HepG2 (cell line): Measurements from ENCODE around the gene DLG2. TPM values are rescaled to one million over a fixed set of nuclear protein-coding genes. Genes with fewer than 3 reads are reported as not detected.

Experiments
- ATAC-seq: fragments of 200-7000 bp; cut with Tn5 transposase; 3 replicates; pipeline ENCODE4 v1.9.1; 2020; ENCODE audit warnings: mild to moderate bottlenecking, moderate library complexity
- BruUV-seq: library from RNA; stranded (reverse); fragments of 400-500 nt; replicated peaks from 2 replicates; lab custom pipeline; 2021; lab: Mats Ljungman, UMichigan
- CTCF ChIA-PET: fragments of 300-600 bp; formaldehyde crosslinking; extraction: SDS; loops from one replicate; lab custom pipeline; 2021; ENCODE audit warnings: low total read pairs, inconsistent platforms, low intra/inter-chr PET ratio; lab: Yijun Ruan, JAX
- POLR2A ChIA-PET: fragments of 350-600 bp; sonication (Branson Sonifier 250); formaldehyde crosslinking; loops from one replicate; lab custom pipeline; 2020; ENCODE audit warnings: antibody characterized with exemption, inconsistent platforms; lab: Yijun Ruan, JAX
- DNase-seq: peaks from one replicate; pipeline ENCODE4 v3.0.0-alpha.2; 2015; ENCODE audit warnings: low spot score
- FAIRE-seq: peaks from 3 replicates; lab custom pipeline; 2011; peaks lifted over from hg19 to GRCh38; lab: Jason Lieb, UNC
- H2AFZ ChIP-seq: one replicate; pipeline ENCODE4 v1.6.1; 2011; ENCODE audit warnings: low read length, inconsistent platforms
- H3K27ac ChIP-seq: fragments of 300-600 bp; 3 replicates; pipeline ENCODE4 v1.8.0; 2011; ENCODE audit warnings: mixed run types, mild to moderate bottlenecking, mixed read lengths, low read length, inconsistent platforms; ENCODE audit not compliant: insufficient read depth; ENCODE audit errors: extremely low read length
- H3K27me3 ChIP-seq, 2 experiments: fragments of 200-600 bp in 1 of 2; 2 replicates in 1 of 2; 3 replicates in 1 of 2; pipeline versions ENCODE4 v1.6.0 to v1.8.0; 2011; ENCODE audit warnings: low read length in 2 of 2, mild to moderate bottlenecking in 2 of 2, moderate library complexity in 2 of 2, inconsistent platforms in 1 of 2; ENCODE audit not compliant: insufficient read depth in 2 of 2, control insufficient read depth in 1 of 2
- H3K36me3 ChIP-seq, 2 experiments: fragments of 200-600 bp in 1 of 2; replicated peaks in 1 of 2; 2 replicates in 1 of 2; 3 replicates in 1 of 2; pipeline versions ENCODE4 v1.5.1 to v1.8.0; 2011; ENCODE audit warnings: low read length in 2 of 2, inconsistent platforms in 1 of 2; ENCODE audit not compliant: insufficient read depth in 2 of 2, control insufficient read depth in 1 of 2
- H3K4me1 ChIP-seq: 2 replicates; pipeline ENCODE4 v1.5.1; 2012; ENCODE audit warnings: low read length, inconsistent platforms; ENCODE audit not compliant: insufficient read depth
- H3K4me2 ChIP-seq: 2 replicates; pipeline ENCODE4 v1.6.0; 2011; ENCODE audit warnings: low read depth, low read length, inconsistent platforms
- H3K4me3 ChIP-seq, 3 experiments: fragments of 200-600 bp in 1 of 3; sonication (generic), shearing (Covaris generic) in 1 of 3; replicated peaks in 1 of 3; 2 replicates each; pipeline ENCODE4 v1.5.1; 2011 to 2016; ENCODE audit warnings: low read length in 3 of 3, inconsistent platforms in 2 of 3, low read depth in 2 of 3, mild to moderate bottlenecking in 2 of 3, control low read depth in 1 of 3, mixed read lengths in 1 of 3; ENCODE audit not compliant: insufficient read depth in 1 of 3
- H3K79me2 ChIP-seq: one replicate; pipeline ENCODE4 v1.6.1; 2011; ENCODE audit warnings: low read length, inconsistent platforms; ENCODE audit not compliant: insufficient read depth
- H3K9ac ChIP-seq: 2 replicates; pipeline ENCODE4 v1.6.0; 2011; ENCODE audit warnings: mild to moderate bottlenecking, low read depth, low read length, inconsistent platforms; ENCODE audit not compliant: insufficient read depth
- H3K9me3 ChIP-seq: 2 replicates; pipeline ENCODE4 v1.5.1; 2012; ENCODE audit warnings: mild to moderate bottlenecking, low read length
- H4K20me1 ChIP-seq: 2 replicates; pipeline ENCODE4 v1.6.0; 2011; ENCODE audit warnings: inconsistent platforms, mild to moderate bottlenecking, low read length, moderate library complexity; ENCODE audit not compliant: insufficient read depth
- SKI ChIP-seq: fragments of 450-650 bp; IDR thresholded peaks from one replicate; pipeline ENCODE4 v1.6.1; 2018; ENCODE audit warnings: mild to moderate bottlenecking; ENCODE audit not compliant: partially characterized antibody
- SP5 ChIP-seq: IDR thresholded peaks from 2 replicates; pipeline ENCODE4 v1.6.1; 2016; ENCODE audit warnings: low read depth, borderline replicate concordance
- TRAFD1 ChIP-seq: sonication (generic); formaldehyde crosslinking; IDR thresholded peaks from 2 replicates; pipeline ENCODE4 v1.5.1; 2020; ENCODE audit warnings: missing genetic modification reagents, mild to moderate bottlenecking, borderline replicate concordance
- ZFY ChIP-seq: sonication (generic); formaldehyde crosslinking; IDR thresholded peaks from 2 replicates; pipeline ENCODE4 v1.4.0; 2020; ENCODE audit warnings: missing genetic modification reagents
- ZNF142 ChIP-seq: sonication (generic); formaldehyde crosslinking; IDR thresholded peaks from 2 replicates; pipeline ENCODE4 v1.4.0; 2020; ENCODE audit warnings: missing genetic modification reagents
- WGBS: methylation state at CpG from one replicate; pipeline ENCODE4 v1.1.6; 2017; ENCODE audit warnings: low lambda C conversion rate; 5-methylcytosine and 5-hydroxymethylcytosine counted together
- in situ Hi-C: cut with HindIII; loops from 2 replicates; pipeline ENCODE4 v1.10.0; 2017; ENCODE audit warnings: low pct_unique_long_range_greater_than_20kb; ENCODE audit not compliant: extremely low pct_ligation_motif_present
- intact Hi-C: fragments of 100-400 bp; cut with micrococcal nuclease; formaldehyde crosslinking; loops from one replicate; pipeline ENCODE4 v1.10.0; 2022; ENCODE audit not compliant: unreplicated experiment
- polyA plus RNA-seq, 8 experiments: library from polyadenylated mRNA; depleted of rRNA in 3 of 8; stranded (reverse) in 7 of 8; unstranded in 1 of 8; fragments of >200 nt; fragmentation: Illumina TruSeq in 4 of 8; extraction: Trizol in 4 of 8; gene quantifications; 2 replicates each; pipeline versions ENCODE4 v1.2.1 to v1.2.3, GENCODE V29; 2011 to 2016; ENCODE audit warnings: low read depth in 4 of 8, missing spikeins in 1 of 8, mixed read lengths in 1 of 8; ENCODE audit not compliant: insufficient read depth in 1 of 8
- total RNA-seq, 5 experiments: library from RNA; depleted of rRNA; stranded (reverse); fragments of >200 nt; fragmentation: Illumina TruSeq; extraction: Trizol; gene quantifications; 2 replicates each; pipeline ENCODE4 v1.2.3, GENCODE V29; 2016; ENCODE audit warnings: low read depth in 1 of 5

The DLG2 gene
- total and polyA plus RNA-seq, 2 of the 13 experiments (the other 11 are each of a cell fraction or from before 2014, with no cell fraction given) = 0.46 to 1.0 TPM

- no peak overlapping the region for H3K4me3 ChIP-seq
- DNase-seq = no peak
- BruUV-seq = no TSS peak
- TF ChIP-seq ZFY (CRISPR knock-in tag) (no peak), ZNF142 (CRISPR knock-in tag) (no peak), SP5 (CRISPR knock-in tag) (no peak), SKI (no peak), TRAFD1 (CRISPR knock-in tag) (no peak)
- TF ChIP-seq, all 625 proteins: peak for 0
- Histone ChIP-seq H3K27ac (no peak overlapping the region), H3K27me3 (no peaks in the 10 kb centered on the region), H3K4me1 (no peaks in the 10 kb centered on the region), H3K9me3 (no peaks in the 10 kb centered on the region), H3K9ac (no peak overlapping the region), H2AFZ (no peak overlapping the region), H4K20me1 (no peaks in the 10 kb centered on the region), H3K4me2 (no peak overlapping the region), H3K79me2 (no peaks in the 10 kb centered on the region), H3K36me3 (no peaks in the 10 kb centered on the region)
- 0% methylated on average over 1 of the region's 1 CpG for WGBS
- in situ Hi-C loops (no loop called here), intact Hi-C loops (no loop called here)
- no peak for FAIRE-seq
- CTCF ChIA-PET = no interaction called here
- no peak for ATAC-seq
- POLR2A ChIA-PET = no interaction called here
These were observed 459.7 kb downstream of the DLG2 start for GRCh38 chr11:85167471-85167870.
